NCI-H510A treated with DMSO at 0.1 percent for 48 hours (cell line): ENCODE data around the gene FASTKD3.

Experiments
- DNase-seq: peaks from one replicate; lab custom pipeline; 2025; lab: John Stamatoyannopoulos, UW

FASTKD3 gene

DNA sequence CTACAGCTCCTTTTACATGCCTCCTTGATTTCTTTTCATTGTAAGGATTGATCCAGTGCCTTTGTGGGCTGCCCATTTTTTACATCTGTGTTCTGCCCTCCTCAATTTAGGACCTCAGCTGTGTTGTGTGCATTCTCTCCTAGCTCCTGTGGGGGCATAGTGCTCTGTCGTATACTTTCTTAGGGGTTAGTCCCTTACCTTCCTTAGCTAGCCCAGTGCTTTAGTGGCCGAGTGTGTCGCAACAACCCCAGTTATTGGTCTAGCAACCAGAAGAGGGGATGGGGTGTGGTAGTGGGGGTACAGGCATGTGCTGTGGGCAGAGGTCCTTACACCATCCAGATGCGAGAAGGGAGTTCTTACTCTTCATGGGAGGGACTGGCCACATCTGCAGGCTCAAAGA lies 12.3 kb upstream of the FASTKD3 start:
- DNase-seq = no peak

DNA sequence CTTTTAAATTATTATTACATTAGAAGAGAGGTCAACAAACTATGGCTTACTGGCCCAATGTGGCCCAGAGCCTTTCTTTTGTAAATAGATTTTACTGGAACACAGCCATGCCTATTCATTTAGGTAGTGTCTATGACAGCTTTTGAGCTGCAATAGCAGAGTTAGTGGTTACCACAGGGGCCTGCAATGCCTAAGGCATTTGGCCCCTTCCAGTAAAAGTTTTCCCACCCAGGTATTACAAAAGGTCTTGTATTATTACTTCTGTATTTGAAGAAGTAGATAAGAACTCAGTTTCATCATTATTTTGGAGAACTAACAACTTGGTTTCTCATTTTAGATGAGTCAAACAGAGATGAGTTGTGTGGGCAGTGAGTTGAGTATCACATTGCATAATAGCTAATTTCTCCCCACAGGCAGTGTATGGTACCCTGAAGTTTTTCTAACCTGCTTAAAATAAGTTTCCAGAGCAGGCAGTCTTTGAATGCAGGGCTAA lies 9.6 kb upstream of the FASTKD3 start:
- no peak for DNase-seq

DNA sequence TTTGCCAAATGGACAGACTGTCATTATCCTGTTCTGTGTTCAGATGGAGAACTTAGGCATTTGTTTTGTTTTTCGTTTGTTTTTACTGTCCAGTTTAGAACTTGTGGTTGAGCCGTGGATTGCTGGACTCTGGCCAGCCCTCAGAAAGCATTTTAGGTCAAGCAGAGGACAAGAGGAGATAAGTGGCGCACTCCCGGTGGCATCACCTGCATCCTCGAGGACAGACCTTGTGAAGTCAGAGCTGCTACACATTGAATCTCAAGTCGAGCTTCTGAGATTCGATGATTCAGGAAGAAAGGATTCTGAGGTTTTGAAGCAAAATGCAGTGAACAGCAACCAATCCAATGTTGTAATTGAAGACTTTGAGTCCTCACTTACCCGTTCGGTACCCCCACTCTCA lies 9.0 kb upstream of the FASTKD3 start:
- DNase-seq = no peak

DNA sequence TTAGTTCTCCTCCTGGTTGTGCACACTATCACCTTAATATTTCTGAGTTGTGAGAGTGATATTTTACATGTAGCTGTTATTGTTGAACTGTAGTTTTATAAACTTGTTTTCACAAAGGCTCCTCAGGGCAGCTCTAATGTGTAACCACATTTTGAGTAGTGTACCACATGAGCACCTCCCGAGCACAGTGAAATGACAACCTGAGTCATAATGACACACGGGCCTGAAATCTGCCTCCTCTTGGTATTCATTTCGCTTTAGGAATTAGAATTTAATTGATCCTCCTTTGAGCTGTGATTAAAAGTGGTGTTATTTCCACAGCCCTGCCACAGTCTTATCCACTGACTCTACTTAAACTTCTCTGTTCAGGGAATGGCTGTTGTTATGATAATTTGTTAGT lies 8.0 kb upstream of the FASTKD3 start:
- no peak for DNase-seq

DNA sequence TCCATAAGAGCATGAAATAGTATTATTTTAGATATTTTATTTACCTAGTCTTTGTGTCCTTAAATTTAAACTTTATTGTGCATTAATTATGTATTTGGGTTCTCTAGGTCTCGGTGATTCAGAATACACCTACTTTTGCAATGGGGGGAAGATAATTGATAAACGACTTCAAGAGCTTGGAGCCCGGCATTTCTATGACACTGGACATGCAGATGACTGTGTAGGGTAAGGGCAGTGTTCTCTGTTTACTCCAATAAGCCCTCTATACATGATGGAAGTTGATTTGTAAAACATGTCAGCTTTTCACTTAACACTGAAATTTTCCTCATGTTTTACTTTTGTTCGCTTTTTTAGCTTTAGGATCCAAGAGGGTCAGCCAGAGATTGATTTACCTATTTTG lies 6.3 kb upstream of the FASTKD3 start:
- no peak for DNase-seq

DNA sequence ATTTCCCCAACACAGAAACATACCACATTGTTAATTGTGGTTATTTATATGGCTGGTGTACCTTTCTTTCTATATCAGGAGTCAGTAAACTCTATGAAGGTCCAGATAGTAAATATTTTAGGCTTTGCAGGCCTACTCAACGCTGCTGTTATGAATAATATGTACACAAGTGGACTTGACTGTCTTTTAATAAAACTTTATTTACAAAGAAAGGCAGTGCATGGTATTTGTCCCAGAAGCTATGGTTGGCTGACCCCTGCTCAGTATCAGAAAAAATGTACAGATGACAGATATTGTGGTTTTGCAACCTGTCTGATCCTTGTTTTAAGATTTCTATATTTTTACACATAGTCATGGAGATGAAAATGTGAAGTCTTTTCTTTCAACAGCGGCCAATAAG lies 5.8 kb upstream of the FASTKD3 start:
- DNase-seq = no peak

DNA sequence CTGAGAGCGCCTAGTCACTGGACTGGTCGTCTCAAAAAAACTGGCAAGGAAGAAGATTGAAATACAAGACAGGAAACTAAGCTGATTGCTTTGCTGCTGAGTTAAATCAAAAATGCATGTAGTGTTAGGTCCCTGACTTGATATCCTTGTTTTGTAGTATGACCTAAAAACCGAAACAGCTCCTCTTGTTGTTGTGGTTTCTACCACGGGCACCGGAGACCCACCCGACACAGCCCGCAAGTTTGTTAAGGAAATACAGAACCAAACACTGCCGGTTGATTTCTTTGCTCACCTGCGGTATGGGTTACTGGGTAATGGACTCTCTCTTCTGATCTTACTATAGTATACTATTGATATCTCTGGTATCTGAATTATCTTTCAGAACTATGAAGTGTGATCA lies 4.4 kb upstream of the FASTKD3 start:
- no peak for DNase-seq

DNA sequence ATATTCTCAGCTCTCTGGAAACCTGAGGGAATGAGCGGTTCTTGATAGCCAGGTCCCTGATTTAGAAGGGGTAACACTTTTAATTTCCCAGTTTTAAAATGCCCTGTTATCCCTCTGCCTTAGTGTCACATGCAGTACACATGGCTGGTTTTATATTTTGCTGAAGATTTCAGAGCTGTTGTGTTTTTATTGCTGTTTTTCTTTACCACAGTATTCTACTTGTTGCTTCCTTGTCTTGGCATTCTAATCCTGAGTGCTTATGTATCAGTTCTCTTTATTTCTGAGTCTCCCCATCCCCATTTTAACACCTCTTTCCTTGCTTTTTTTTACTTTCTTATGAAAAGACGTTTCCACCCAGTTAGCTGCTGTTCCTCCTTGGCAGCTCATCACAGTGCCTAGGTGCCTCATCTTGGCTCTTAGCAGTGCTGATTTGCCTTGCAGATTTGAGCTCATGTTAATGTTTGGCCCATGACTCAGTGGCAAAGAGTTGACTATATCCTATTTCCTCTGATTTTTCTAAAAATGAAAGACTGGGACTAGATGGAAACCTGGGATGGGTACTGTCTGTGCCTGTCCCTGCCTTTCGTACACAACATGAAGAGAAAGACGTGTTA lies 3.8 kb upstream of the FASTKD3 start:
- no peak for DNase-seq

DNA sequence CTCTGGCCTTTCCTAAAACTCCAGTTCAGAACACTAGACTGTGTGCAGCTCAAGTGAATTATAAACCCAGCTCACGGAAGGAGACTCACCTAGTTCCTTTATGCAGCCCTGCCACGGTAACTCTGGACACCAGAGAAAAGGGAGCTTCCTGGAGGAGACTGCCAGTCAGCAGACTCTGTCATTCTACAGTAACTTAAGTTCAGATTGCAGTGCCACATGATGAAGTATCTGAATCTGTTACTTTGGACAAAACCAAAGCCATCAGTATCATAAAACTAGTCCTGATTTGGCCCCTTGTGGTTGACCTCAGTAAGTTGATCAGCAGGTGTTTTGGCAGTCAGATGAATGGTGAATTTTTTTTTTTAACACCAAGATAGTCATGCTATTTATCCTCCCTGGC lies 2.8 kb upstream of the FASTKD3 start:
- DNase-seq = no peak

DNA sequence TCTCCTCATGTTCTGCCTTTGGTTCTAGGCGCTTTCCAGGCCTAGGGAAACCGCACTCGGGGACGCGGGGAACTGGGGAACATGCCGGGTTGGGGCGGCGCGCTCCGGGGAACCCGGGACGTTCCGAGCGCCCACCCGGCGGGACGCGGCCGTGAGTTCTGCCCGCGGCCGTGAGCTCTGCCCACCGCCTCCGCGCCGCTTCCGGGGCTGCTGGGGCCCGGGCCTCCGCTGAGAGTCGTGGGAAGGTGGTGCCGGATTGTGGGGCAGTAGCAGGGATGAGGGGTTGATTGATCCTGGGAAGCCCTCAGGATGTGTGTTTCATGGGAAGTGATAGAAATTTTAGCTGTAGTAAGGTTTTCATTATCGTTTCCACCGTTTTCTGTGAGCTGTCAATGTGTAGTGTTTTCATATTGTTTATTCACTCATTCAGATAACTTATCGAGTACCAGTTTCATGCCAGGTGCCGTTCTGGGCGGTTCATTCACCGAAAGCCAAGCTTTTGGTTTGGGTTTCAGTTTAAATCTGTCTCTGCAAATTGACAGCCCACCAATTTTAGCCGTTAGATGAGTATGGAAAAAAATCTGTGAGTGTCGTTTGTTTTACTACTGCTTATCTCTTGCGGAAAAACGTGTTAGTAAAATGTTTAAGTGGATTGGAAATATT lies 774 bp upstream of the FASTKD3 start:
- no peak for DNase-seq

DNA sequence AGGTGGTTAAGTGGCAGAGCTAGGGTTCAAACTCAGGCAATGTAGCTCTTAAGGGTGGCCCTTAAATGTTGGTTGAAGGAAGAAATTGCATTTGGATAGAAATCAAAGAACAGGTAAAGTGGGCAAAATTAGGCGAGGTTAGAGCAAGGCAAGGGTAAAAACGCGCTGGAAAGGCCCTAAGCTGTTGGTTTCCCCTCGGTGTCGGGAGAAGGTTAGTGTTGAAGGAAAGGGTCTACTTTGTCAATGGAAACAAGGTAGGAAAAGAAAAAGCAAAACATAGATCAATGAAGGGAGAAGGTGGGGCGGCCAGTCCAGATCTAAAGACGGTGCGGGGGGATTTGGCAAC lies 431 bp downstream of the FASTKD3 start:
- DNase-seq = peak; percentile 54

DNA sequence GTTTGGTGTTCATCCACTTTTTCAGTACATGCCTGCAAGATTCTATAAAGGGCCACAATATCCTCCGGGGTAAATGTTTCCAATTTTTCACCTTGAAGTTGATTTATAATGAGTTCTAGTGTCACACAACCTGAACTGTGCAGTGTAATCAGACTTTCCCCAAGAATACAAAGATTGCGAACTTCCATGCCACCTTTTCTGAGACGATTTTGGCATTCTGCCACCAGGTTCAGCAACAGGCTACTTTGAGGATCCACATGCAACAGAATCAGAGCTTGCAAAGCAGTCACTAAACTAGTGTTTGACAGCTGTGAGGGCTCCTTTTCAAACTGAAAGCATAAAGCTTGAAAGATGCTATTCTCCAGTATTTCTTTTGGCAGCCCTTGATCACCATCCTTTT lies 1.6 kb downstream of the FASTKD3 start:
- no peak for DNase-seq

DNA sequence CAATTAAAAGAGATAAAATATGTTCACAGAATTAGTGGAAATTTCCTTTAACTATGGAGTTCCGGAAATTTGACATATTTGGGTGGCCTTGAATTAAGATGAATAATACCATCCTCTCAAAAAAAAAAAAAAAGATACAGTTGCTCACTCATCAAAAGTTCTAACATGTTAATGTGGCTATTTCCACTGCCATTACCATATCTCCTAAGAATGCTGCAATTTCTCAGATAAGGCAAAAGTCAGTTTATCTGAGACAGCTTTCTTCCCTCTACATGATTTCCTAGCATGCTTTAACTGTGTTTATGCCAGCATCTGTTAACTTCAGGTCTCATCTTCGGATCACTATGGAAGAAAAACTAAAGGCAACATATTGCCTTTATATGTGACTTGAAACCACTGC lies 2.6 kb downstream of the FASTKD3 start:
- no peak for DNase-seq

DNA sequence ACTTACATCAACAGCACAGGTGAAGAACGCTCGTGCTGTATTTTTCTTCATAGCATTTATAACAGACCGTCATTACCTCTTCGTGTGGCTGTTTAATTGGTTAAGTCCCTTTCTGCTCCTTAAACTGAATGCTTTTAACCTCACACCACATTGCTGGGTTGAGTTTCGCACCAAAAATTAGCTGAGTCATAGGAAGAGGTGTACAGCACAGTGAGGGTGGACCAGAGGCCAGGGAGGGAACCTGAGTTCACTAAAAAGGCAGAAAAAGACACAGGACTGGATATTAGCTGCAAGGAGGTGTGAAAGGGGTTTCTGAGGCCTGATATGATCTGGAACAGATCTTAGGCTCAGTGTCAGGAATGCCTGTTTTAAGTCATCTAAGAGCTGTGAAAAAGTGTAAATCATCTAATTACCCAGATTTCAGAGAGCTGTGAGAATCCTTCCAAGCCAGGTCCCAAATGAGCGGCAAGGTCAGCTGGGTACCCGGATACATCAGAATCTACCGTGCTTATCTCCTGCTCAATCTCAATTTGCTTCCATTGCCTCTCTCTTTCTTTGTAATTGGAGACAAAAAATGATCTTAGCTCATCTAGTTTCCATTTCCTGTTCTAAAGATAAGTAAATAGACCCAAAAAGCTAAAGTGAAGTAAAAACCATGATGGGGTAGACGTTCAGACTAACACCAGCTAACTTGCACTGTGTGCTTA lies 10.8 kb downstream of the FASTKD3 start:
- DNase-seq = no peak

DNA sequence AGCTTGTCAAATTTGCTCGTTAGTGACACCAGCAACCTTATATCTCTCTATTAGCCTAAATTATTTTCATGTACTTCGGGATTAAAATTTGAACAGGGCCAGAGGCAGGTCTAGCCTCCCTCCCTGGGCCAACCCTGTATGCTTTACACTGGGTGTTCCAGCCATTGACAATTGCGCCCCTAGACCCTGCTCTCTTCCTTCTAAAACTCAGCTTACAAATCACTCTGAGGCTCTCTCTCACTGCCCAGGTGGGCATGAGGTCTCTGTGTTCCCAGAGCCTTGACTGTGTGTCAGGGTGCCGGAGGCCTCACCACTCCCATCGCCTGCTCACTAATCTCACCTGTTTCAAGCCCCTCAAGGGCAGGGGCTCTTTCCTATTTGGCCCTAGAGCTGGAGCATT lies 11.5 kb downstream of the FASTKD3 start:
- no peak for DNase-seq

DNA sequence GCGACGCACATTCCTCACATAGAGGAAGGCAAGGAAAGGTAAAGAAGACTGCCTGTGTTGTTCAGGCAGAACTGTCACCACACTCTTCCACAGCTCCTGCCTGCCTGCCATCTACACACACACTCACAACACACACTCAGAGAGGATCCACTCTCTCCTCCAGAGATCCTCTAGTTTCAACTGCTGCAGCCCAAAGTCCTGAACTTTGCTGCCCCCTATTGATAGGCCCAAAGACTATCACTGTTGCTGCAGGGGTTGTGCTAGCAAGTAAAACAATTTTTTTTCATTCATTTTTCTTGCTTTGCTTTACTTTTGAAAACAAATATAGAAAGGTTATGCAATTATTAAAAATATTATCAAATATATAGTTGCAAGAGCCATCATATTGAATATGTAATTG lies 12.0 kb downstream of the FASTKD3 start:
- DNase-seq = peak; percentile 75

DNA sequence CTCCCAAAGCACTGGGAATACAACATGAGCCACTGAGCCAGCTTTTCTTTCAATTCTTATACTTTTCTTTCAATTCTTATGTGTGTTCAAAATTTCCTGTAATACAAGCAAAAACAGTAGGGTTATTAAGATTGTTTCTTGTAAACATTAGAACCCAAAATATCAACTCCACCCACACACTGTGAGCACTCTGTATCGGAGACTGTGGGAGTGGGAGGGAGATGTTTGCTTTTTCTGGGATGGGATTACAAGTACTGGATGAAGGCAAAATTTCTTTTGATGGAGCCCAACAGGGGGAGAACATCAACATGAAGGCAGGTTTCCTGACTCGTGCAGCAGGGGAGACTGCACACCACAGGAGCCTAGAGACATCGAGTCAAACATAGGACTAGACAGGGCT lies 13.2 kb downstream of the FASTKD3 start:
- no peak for DNase-seq

DNA sequence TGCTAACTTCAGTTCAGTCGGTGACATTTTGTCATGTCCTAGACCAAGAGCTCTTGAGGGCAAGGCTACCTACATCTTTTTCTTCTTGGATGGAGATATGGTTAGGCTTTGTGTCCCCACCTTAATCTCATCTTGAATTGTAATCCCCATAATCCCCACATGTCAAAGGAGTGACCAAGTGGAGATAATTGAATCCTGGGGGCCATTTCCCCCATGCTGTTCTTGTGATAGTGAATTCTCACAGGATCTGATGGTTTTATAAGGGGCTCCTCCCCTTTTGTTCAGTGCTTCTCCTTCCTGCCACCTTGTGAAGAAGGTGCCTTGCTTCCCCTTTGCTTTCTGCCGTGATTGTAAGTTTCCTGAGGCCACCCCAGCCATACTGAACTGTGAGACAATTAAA lies 15.8 kb downstream of the FASTKD3 start:
- DNase-seq = no peak

DNA sequence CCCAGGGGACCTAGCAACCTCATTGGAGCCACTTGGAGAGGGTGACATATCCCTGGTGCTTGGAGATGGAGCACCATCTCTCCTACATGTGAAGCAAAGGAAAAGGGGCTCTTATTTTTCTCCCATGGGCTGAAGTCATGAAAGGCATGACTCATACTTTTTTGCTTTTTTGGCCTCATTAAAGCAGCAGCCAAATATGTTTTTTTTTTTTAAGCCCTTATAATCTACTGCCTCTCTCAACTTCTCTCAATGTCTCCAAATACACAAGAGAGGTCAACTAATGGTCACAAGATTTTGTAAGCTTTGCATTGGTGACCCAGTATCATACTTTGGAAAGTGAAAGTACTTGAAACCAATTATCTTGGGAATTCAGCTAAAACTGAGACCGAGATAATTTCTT lies 16.3 kb downstream of the FASTKD3 start:
- DNase-seq = no peak

DNA sequence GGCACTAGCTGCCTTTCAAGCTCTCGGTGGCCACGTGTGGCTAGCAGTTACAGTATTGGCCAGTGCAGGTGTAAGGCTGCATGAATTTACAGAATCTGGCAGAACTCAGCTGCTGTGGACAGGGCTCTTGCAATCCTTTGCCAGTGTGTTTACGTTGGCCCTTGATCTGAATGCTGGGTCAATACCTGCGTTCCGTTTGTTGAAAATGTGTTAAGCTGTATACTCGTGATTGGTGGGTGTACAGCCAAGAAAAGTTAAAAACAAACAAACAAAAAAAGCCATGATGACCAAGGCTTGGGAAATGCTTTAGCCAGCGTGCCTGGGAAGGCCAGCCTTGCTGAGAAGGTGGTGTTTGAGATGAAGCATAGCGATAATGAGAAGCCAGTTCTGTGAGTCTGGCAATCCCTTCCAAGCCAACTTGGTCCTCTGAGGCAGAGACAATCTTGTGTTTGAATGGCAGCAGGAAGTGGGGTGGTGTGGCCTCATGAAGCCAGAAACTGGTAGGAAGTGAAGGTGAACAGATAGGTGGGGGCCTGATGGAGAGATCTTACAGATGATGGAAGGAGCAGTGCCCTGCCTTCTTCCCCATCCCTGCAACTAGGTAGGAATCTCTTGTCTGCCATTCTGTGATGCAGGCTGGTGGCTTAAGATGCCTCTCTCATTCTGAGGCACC lies 17.1 kb downstream of the FASTKD3 start:
- DNase-seq = no peak

DNA sequence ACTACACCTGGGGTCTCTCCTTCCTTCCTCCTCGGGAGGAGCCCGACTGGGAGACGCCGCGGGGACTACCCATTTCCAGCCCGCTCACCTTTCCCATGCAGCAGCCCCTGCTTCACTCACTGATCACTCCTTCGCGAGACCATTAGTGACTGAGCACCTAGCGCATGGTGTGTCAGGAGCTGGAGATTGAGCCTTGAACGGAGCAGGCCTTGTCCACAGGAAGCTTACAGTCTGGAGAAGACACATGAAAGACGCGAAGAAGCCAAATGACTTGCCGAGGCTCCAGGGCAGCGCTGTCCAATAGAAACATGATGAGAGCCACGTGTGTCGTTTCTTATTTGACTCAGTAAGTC lies 17.6 kb downstream of the FASTKD3 start:
- no peak for DNase-seq

DNA sequence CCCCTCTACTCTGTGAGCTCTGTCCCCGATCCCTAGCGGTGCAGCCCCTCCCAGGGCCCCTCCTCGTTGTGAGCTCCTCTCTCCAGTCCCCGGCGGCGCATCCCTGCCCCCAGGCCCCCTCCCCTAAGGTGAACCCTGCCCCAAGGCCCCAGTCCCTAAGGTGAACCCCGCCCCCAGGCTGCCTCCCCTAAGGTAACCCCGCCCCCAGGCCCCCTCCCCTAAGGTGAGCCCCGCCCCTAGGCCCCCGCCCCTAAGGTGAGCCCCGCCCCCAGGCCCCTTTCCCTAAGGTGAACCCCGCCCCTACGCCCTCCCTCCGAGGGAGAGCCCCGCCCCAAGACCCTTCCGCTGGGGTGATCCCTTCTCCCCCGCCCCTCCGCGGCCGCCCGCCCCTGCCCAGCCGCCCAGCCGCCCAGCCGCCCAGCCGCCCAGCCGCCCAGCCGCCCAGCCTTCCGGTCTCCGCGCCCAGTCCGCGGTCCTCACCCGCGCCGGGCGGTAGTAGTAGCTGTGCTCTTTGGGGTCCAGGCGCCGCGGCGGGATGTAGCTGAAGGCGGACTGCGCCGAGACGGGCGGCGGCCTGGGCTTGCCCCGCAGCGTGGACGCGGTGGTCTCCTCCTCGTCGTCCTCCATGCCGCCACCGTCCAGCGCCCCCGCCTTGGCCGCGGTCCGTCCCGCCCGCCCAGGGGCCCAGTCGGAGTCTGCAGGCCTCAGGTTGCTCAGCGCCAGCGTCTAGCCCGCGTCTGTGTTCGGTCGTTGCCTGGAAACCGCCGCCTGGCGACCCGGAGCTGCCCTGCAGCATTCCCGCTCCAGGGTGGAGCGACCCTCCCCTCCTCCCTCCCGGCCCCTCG lies 18.2 kb downstream of the FASTKD3 start, which contains the start of gene CFAP90:
TSS of gene CFAP90 (minus strand) at position 739 of the 845 bp plus-strand sequence. CDS start at position 627, 112 bp downstream.
- DNase-seq = peak; percentile 57
